Limb (tissue), 2 donors: ENCODE measurements around the gene KIF2C.

ENCODE experiments used
- DNase-seq, 2 donors: peaks; one replicate each; pipeline ENCODE4 v3.0.0-alpha.2; 2016; ENCODE audit errors: extremely low spot score in 2 of 2

Gene KIF2C

GRCh38 chr1:44775078-44775929 lies 35.7 kb downstream of the KIF2C start, which contains the start of gene RPS8:
RPS8 (plus strand) TSS chr1:44775540; CDS start chr1:44775597, 57 bp downstream.
- peak; percentile 93 to 96 for DNase-seq

GRCh38 chr1:44775930-44776729 lies 36.5 kb downstream of the KIF2C start:
- no peak for DNase-seq

GRCh38 chr1:44776730-44777068 lies 37.1 kb downstream of the KIF2C start:
- DNase-seq, result no peak

- DNase-seq, result no peak
Measured at GRCh38 chr1:44777547-44777946, 37.9 kb downstream of the KIF2C start.

GRCh38 chr1:44777969-44778635 lies 38.5 kb downstream of the KIF2C start:
- DNase-seq, result no peak

- DNase-seq, result no peak
Measured at GRCh38 chr1:44778705-44779576, 39.3 kb downstream of the KIF2C start.

GRCh38 chr1:44780583-44781121 lies 41.0 kb downstream of the KIF2C start:
- no peak for DNase-seq

GRCh38 chr1:44783697-44784093 lies 44.1 kb downstream of the KIF2C start:
- DNase-seq, result no peak

GRCh38 chr1:44784094-44785028 lies 44.7 kb downstream of the KIF2C start:
- peak in 1 of 2 donors; percentile 61 for DNase-seq

- no peak for DNase-seq
Measured at GRCh38 chr1:44785029-44785380, 45.4 kb downstream of the KIF2C start.

GRCh38 chr1:44785501-44786137 lies 46.0 kb downstream of the KIF2C start:
- no peak for DNase-seq

GRCh38 chr1:44786138-44786840 lies 46.7 kb downstream of the KIF2C start:
- peak; percentile 58 to 82 for DNase-seq

GRCh38 chr1:44786841-44787426 lies 47.3 kb downstream of the KIF2C start:
- DNase-seq, result no peak

- no peak for DNase-seq
Measured at GRCh38 chr1:44787506-44787905, 47.9 kb downstream of the KIF2C start.

GRCh38 chr1:44788120-44788860 lies 48.7 kb downstream of the KIF2C start, which contains the start of gene BEST4:
BEST4 (minus strand) TSS chr1:44788170; CDS start chr1:44787705, 465 bp downstream.
- no peak for DNase-seq

GRCh38 chr1:44790968-44791801 lies 51.5 kb downstream of the KIF2C start:
- DNase-seq, result no peak
